Measurements from ENCODE around the gene CLCN7. TPM values are rescaled to one million over a fixed set of nuclear protein-coding genes. Genes with fewer than 3 reads are reported as not detected.

Gene CLCN7
- total and polyA plus RNA-seq, 2 of the 8 experiments (the other 6 are each of a cell fraction or from before 2014, with no cell fraction given), result 38.6 to 81.5 TPM

DNA sequence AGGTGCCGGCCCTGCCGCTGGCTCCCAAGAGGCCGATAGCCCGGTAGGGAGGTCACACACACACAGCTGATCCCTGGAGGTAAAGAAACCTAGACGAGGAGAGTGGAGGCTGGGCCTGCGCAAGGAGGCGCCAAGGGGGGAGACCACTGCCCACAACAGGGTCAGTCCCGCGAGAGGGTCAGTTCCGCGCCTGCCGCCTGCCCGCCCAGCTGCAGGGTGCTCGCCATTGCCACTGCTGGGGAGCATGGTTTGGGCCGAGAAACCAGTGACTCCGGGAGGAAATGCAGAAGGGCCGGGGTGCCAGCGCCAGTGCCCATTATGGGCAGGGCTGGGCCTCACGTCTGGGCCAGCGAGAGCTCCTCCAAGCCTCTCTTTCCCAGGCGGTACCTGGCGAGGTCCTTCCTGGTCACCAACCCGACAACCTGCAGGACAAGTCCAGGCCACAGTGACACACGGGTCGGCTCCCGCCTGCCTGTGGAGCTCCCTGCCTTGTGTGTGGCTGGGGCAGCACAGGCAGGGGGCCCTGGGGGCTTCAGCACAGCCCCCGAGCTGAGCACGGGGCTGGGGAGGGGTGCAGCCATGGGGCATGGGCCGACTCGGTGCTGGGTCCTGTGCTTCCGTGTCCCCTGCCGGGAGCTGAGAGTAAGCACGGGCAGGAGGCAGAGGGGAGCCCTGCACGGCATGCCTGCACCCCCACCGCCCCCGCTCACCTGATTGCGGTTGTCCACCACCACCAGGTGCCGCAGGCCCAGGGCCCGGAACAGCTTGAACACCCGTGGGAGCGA lies 28.3 kb downstream of the CLCN7 start:
- 88% methylated on average over 32 of the region's 41 CpGs; no CpG with 5 or more reads in 1 of the 2 experiments for WGBS, 2 experiments (ENCODE audit: extremely low coverage in 1 of 2, insufficient coverage in 1 of 2, insufficient read length in 1 of 2, insufficient replicate concordance in 2 of 2, low coverage in 1 of 2, low lambda C conversion rate in 2 of 2, missing lambda C conversion rate in 1 of 2)
- H3K4me2 ChIP-seq (ENCODE audit: insufficient read depth in 1 of 2, low read depth in 2 of 2, low read length in 2 of 2), result no peak overlapping the region
- DNase-seq (ENCODE audit: low read depth in 1 of 2, low spot score in 2 of 2) (no peak), FAIRE-seq (no peak)
- no peak overlapping the region for H3K4ac ChIP-seq (replicated peaks; ENCODE audit: insufficient read length, low read depth, low read length)
- no peaks in the 10 kb centered on the region for H3K9me3 ChIP-seq (ENCODE audit: insufficient read depth in 2 of 2, low read depth in 1 of 2, low read length in 1 of 2)
- H3K27me3 ChIP-seq (replicated peaks in 1 of 4; ENCODE audit: control insufficient read depth in 3 of 4, extremely low read depth in 1 of 4, insufficient read depth in 3 of 4, low read length in 3 of 4), result no peaks in the 10 kb centered on the region
- H4K20me1 ChIP-seq (replicated peaks in 1 of 2; ENCODE audit: control insufficient read depth in 1 of 2, insufficient read depth in 2 of 2, low read length in 2 of 2), result peaks cover under 1 to 9% of the 10 kb centered on the region in 2 experiments
- POLR2A ChIA-PET (ENCODE audit: partially characterized antibody), result interaction anchor here (0.7 to 1.7 kb wide), 7 partner anchors 9 to 324 kb away, joined by 3 to 6 read pairs (median 3); no protein-coding TSS in a partner anchor
- H3K79me1 ChIP-seq (ENCODE audit: low read depth, low read length), result no peaks in the 10 kb centered on the region
- no peaks in the 10 kb centered on the region for H3K79me2 ChIP-seq (ENCODE audit: control insufficient read depth in 1 of 2, insufficient read depth in 2 of 2, low read length in 2 of 2)
- H3K56ac ChIP-seq (replicated peaks; ENCODE audit: insufficient read length, low read depth, low read length), result no peak overlapping the region
- TF ChIP-seq PHF8 (conservative IDR thresholded peaks at IDR 0.05; ENCODE audit: low read depth, low read length) (no peak), NANOG (IDR thresholded peaks at IDR 0.05; ENCODE audit: insufficient read depth, low read depth, low read length, poor library complexity, severe bottlenecking) (no peak), CHD2 (IDR thresholded peaks at IDR 0.05; ENCODE audit: low read length) (no peak), CBX8 (IDR thresholded peaks at IDR 0.05; ENCODE audit: borderline replicate concordance, low read depth, low read length) (no peak), SP1 (IDR thresholded peaks at IDR 0.05; ENCODE audit: low read depth, low read length) (no peak)
- no peak overlapping the region for H4K91ac ChIP-seq (replicated peaks; ENCODE audit: insufficient read length, low read length)
- no peak overlapping the region for H2BK12ac ChIP-seq (ENCODE audit: low read depth, low read length)
- H3K27ac ChIP-seq (ENCODE audit: low read depth, low read length), result no peak overlapping the region
- no peak overlapping the region for H3K23ac ChIP-seq (ENCODE audit: insufficient read length)
- no peak overlapping the region for H3K18ac ChIP-seq (ENCODE audit: extremely low read depth, low read length)
- H3K36me3 ChIP-seq (ENCODE audit: control insufficient read depth in 2 of 4, insufficient read depth in 4 of 4, low read length in 3 of 4), result peaks cover 0 to 25% (median 3%) of the 10 kb centered on the region in 4 experiments; a peak in 3 of 8 replicates
- CTCF ChIA-PET (ENCODE audit: partially characterized antibody), result interaction anchor here (1.0 to 2.2 kb wide), 4 partner anchors 12 to 83 kb away, joined by 3 to 5 read pairs (median 4); partner anchors contain the start of gene PERCC1
- H3K4me1 ChIP-seq (replicated peaks in 1 of 4; ENCODE audit: control insufficient read depth in 3 of 4, insufficient read depth in 4 of 4, low read length in 3 of 4), result no peaks in the 10 kb centered on the region
- H3K23me2 ChIP-seq (ENCODE audit: low read depth, low read length), result no peaks in the 10 kb centered on the region
- no peak overlapping the region for H3K9ac ChIP-seq (replicated peaks in 1 of 4; ENCODE audit: extremely low read depth in 1 of 4, low read depth in 3 of 4, low read length in 3 of 4)
- no peak overlapping the region for H4K8ac ChIP-seq (ENCODE audit: extremely low read depth, insufficient read depth, low read length)
- H2BK15ac ChIP-seq (ENCODE audit: low read length), result no peak overlapping the region
- no peak overlapping the region for H2BK20ac ChIP-seq (ENCODE audit: low read length)
- H4K5ac ChIP-seq (ENCODE audit: insufficient read length, low read depth, low read length), result no peak overlapping the region
- H2BK5ac ChIP-seq (ENCODE audit: low read depth, low read length), result no peak overlapping the region
- no peak overlapping the region for H2AFZ ChIP-seq (ENCODE audit: low read length)
- H2AK5ac ChIP-seq (ENCODE audit: low read depth, low read length), result no peak overlapping the region
- no peak overlapping the region for H3K14ac ChIP-seq (ENCODE audit: insufficient read length)
- no peak overlapping the region for H3K4me3 ChIP-seq (ENCODE audit: extremely low read depth in 1 of 4, insufficient read depth in 2 of 4, low read depth in 3 of 4, low read length in 4 of 4)
- no peak overlapping the region for H2BK120ac ChIP-seq (replicated peaks; ENCODE audit: low read depth, low read length)
